ENCODE results near the gene MOB2.

DNA sequence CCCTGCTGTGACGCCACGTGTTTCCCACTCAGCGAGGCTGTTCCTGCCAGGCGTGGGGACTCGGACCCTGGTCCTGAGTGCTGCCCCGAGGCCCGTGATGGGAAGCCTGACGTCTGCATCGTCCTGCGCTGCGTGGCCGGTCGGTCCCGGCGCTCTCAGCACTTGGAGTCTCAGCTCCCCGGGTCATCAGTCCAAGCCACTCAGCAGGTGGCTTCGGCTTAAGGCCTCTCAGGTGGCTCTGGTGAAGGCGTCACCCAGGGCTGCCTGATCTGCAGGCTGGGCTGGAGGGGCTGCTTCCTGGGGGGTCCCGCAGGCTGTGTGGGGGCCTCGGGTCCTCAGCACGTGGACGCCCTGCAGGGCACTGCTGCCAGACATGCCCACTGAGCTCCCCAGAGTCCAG lies 61.6 kb downstream of the MOB2 start:
- no peak for TF ChIP-seq FOXA1 (IDR thresholded peaks at IDR 0.05)
- no peak for TF ChIP-seq LEF1 (IDR thresholded peaks at IDR 0.05; ENCODE audit: borderline replicate concordance)
- no peak for TF ChIP-seq L3MBTL2 (conservative IDR thresholded peaks at IDR 0.05)
- no peak for TF ChIP-seq BHLHE40 (IDR thresholded peaks at IDR 0.05; ENCODE audit: borderline replicate concordance)
- no peak for TF ChIP-seq FOXM1 (IDR thresholded peaks at IDR 0.05; ENCODE audit: borderline replicate concordance)
- no peak for TF ChIP-seq ARNT (IDR thresholded peaks at IDR 0.05)
- TF ChIP-seq TARDBP (IDR thresholded peaks at IDR 0.05): no peak
- TF ChIP-seq FOXK2 (IDR thresholded peaks at IDR 0.05): no peak
- no peak for TF ChIP-seq ZNF384 (IDR thresholded peaks at IDR 0.05)
- no peak for TF ChIP-seq SP1 (IDR thresholded peaks at IDR 0.05)
- TF ChIP-seq, protein P1, sequence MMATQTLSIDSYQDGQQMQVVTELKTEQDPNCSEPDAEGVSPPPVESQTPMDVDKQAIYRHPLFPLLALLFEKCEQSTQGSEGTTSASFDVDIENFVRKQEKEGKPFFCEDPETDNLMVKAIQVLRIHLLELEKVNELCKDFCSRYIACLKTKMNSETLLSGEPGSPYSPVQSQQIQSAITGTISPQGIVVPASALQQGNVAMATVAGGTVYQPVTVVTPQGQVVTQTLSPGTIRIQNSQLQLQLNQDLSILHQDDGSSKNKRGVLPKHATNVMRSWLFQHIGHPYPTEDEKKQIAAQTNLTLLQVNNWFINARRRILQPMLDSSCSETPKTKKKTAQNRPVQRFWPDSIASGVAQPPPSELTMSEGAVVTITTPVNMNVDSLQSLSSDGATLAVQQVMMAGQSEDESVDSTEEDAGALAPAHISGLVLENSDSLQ (IDR thresholded peaks at IDR 0.05): no peak
- no peak for TF ChIP-seq HDGF (IDR thresholded peaks at IDR 0.05; ENCODE audit: borderline replicate concordance)
- no peak for TF ChIP-seq ELF4 (IDR thresholded peaks at IDR 0.05)

Data from HEK293T (cell line).